NCI-H82 (cell line): ENCODE measurements around the gene WDR41.
"Not testable (repeated sequence)": the region's sequence is repeated elsewhere in the genome, so short reads cannot be mapped to it uniquely, and the experiment has no call there.

Experiments used
- DNase-seq: peaks from one replicate; lab custom pipeline; 2025; lab: John Stamatoyannopoulos, UW

The WDR41 gene, protein sequence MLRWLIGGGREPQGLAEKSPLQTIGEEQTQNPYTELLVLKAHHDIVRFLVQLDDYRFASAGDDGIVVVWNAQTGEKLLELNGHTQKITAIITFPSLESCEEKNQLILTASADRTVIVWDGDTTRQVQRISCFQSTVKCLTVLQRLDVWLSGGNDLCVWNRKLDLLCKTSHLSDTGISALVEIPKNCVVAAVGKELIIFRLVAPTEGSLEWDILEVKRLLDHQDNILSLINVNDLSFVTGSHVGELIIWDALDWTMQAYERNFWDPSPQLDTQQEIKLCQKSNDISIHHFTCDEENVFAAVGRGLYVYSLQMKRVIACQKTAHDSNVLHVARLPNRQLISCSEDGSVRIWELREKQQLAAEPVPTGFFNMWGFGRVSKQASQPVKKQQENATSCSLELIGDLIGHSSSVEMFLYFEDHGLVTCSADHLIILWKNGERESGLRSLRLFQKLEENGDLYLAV

DNA sequence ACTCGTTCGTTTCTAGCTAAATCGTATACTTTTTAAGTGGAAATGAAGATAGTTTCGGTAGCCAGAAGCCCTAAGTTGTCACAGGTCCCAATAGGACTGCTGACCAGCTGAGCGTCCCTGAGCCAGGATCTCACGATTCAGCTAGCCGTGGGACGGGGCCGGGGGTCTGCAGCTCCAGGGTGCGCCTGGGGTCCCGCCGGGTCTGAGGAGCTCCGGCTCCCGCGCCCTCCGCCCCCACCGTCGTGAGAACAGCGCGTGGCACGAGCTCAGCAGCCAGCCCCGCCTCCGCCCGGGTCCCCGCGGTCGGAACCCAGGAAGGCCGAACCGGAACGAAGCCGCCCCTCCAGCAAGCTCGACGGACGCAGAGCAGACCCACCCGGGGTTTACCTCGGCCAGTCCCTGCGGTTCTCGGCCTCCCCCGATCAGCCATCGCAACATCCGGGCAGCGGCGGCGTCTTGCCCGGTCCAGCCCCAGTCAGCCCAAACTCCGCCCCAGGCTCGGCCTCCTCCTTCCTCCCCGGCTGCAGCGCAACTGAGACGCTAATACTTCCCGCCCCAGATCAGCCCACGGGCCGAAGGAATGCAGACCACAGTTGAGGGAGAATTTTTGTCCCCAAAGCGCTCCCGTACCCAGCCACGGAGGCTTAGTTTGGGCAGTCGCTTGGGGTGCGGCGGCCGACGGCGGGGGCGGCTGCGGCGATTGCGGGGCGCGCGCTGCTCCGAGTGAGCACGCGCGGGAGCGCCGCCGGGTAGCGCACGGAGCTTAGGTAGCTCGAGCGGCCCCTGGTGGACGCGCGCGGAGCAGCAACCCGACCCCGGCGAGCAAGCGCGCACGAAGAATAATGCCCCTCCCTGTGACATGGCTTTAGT lies at the start of gene WDR41:
WDR41 (minus strand) TSS at position 534 of the 870 bp plus-strand sequence; CDS start at position 438, 96 bp downstream.
- peak; percentile 91 for DNase-seq

DNA sequence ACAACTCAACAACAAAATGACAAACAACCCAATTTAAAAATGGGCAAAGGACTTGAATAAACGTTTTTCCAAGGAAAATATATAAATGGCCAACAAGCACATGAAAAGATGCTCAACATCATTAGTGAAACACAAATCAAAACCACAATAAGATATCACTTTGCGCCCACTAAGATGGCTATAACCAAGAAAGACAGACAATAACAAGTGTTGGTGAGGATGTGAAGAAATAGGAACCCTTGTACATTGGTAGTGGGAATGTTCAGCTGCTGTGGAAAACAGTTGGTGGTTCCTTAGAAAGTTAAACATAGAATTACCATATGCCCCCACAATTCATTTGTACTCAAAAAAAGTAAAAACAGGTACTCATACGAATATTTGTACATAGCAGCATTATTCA lies 39.2 kb upstream of the WDR41 start:
- DNase-seq: no peak

DNA sequence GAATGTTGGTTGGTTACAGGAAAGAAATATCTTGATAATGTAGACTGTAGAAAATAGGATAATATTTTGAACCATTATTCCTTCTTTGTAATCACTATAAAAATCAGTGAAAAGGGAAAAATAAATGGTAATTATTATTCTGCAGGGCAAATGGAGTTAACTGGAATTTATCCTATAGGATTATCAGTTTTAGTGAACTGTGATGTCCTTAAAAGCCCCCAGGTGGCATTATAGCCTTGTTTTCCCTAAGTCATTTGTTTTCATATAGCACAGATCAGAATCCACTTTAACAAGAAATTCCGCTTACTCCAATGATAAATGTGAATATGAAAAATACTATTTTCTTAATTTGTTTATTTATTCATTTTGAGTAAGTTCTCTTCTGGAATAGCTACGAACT lies 26.2 kb upstream of the WDR41 start:
- DNase-seq: peak; percentile 68

DNA sequence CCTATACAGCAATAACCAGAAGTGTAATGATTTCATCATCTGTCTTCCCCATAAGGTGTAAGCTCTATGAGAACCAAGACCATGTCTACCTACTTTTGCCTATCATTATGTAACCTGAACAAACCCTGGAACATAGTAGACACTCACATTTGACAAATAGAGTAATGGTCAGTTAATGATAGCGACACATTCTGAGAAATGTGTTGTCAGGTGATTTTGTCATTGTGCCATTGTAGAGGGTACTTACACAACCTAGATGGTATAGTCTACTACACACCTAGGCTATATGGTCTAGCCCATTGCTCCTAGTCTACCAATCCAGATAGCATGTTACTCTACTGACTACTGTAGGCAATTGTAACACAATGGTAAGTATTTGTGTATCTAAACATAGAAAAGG lies 22.3 kb upstream of the WDR41 start:
- no peak for DNase-seq

DNA sequence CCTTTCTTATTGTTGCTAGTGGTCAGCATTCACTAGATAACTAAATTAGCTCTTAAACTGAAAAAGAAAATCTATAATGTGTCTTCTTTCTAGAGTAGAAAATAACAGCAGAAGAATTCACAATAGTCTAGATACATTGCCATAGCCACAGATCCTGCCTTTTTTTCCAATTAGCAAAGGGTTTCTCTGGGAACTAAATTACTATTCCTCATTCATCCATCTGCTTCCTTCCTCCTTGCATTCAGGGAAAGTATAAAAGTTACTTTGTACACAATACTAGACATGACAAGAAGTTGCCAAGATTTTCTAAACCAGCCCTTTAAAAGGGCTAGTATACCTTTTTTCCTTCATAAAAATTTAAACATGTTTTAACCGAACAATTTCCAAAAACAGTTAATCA lies 21.2 kb upstream of the WDR41 start:
- no peak for DNase-seq

DNA sequence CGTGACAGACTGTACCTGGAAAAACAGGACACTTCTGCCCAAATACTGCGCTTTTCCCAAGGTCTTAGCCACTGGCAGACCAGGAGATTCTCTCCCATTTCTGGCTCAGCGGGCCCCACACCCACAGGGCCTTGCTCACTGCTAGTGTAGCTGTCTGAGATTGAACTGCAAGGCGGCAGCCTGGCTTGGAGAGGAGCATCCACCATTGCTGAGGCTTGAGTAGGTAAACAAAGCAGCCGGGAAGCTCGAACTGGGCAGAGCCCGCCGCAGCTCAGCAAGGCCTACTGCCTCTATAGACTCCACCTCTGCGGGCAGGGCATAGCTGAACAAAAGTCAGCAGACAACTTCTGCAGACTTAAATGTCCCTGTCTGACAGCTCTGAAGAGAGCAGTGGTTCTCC lies 9.0 kb upstream of the WDR41 start:
- not testable (repeated sequence) for DNase-seq

DNA sequence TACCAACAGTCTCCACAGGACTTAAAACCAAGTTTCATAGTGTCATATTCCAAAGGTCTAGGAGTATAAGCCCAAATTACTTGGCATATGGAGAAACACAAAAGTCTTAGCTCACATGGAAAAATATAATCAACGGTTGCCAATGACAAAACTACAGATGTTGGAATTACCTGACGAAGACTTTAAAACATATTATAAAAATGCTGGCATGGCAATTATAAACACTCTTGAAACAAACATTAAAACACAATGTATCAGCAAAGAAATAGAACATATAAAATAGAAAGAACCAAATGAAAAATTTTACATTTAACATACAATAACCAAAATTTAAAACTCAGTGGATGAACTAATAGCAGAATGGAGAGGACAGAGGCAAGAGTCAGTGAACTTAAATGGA lies 7.9 kb upstream of the WDR41 start:
- no peak for DNase-seq

DNA sequence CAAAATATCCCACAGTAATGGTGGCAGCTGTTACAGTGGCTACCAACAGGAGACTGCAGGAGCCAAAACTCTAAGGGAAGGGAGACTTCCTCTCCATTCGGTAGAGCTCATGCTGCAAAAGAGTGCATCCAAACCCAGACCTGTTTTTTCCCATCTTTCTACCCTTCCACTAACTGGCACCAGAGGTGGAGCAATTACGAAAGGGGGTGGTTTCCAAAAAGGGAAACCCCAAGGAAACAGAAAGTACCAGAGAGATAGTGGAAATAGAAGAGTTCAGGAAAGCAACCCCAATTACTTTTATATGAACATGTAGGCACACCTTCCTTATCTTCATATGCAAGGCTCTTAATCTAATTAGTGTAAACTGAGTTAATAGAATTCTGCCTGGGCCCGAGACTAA lies 7.3 kb upstream of the WDR41 start:
- DNase-seq: no peak

DNA sequence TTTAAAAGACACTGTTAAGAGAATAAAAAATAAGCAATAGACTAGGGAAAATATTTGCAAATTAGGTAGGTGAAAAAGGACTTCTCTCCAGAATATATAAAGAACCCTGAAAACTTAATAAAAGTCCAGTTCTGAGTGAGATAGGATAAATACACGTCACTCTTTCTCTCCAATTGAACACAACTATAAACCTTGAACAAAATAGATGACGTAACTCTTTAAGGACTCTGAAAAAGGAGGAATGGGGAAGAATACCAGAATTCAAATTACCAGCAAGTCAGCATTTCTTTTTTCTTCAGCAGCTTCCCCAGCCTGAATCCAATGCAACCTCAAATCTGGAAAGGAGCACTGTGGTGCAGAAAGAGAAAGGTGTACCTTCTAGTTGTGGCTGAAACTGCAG lies 6.8 kb upstream of the WDR41 start:
- no peak for DNase-seq

DNA sequence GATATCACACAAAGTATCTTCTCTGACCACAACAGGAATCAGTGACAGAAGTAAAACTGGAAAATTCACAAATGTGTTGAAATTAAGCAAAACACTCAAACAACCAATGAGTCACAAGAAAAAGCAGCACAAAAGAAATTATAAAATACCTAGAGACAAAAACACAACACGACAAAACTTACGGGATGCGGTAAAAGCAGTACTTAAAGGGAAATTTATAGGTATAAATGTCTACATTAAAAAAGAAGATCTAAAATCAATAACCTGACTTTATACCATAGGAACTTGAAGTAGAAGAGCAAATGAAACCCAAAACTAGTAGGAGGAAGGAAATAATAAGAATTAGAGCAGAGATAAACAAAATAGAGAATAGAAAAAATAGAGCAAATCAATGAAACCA lies 2.8 kb upstream of the WDR41 start:
- no peak for DNase-seq

DNA sequence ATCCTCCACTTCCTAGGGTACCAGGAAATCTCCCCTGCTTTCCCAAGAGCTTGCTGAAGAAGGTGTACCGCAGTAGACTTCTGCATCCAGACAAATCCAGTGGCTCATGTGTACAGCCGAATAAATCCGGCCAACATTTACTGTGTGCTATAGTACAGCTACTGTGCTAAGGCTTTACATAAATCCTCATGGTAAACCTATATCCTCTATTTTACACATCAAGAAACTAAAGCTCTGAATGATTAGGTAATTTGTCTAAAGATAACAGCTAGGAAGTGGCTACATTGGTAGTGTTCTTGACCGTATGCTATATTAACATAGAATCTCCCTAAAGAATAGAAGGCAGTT lies 511 bp upstream of the WDR41 start:
- DNase-seq: no peak

DNA sequence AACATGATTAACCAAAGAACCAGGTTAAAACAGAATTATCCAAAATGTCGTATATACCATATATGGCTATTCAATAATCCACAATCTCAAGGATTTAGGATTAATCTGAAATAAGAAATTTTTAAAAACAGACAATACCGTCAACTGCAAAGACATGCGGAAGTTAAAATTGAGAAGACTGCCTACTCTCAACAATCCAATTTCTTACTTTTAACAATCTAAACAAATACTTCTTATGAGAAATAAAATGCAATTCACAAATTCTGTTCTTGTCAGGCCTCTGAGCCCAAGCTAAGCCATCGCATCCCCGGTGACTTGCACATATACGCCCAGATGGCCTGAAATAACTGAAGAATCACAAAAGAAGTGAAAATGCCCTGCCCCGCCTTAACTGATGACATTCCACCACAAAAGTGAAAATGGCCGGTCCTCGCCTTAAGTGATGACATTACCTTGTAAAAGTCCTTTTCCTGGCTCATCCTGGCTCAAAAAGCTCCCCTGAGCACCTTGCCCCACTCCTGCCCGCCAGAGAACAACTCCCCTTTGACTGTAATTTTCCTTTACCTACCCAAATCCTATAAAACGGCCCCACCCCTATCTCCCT lies 1.3 kb downstream of the WDR41 start:
- not testable (repeated sequence) for DNase-seq

DNA sequence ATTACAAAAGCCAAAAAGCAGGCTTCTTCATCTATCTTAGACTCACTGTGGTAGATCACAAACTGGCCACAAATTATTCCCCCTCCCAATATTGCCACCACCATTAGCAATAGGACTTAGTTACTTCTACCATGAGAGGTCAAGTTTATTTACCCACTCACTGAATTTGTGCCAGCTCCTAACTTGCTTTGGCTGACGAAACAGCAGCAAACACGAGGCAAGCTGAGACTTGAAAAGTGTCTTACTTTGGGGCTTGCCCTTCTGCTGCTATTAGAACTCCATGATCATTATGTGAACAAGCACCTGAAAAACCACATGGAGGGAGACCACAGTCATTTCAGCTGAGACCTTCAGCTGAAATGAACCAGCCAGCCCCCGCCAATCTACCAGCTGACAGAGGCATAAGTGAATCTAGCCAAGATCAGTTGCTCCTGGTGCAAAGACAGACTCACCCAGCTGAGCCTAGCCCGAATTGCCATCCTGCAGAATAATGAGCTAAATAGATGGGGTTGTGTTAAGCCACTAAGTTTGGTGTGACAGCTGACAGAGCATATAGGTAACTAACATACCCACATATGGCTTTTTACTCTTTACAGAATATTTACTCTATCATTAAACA lies 5.7 kb downstream of the WDR41 start:
- DNase-seq: no peak

DNA sequence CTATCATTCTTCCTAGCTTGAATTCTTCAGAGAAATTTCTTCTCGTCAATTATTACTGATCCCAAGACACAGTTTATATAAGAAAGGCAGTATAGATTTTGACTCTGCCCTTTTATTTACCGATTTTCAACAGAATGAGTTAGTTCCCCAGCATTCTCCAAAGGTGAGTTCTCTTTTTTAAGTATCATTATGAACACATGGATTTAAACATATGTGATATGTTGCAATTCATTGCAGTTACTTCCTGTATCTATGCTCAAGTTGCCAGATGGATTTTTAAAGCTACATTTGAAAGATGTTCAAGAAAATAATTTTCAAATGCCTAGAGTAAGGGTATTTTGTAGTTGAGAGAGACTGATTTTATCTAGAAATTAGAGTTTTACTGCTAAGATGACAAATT lies 8.4 kb downstream of the WDR41 start:
- DNase-seq: no peak

DNA sequence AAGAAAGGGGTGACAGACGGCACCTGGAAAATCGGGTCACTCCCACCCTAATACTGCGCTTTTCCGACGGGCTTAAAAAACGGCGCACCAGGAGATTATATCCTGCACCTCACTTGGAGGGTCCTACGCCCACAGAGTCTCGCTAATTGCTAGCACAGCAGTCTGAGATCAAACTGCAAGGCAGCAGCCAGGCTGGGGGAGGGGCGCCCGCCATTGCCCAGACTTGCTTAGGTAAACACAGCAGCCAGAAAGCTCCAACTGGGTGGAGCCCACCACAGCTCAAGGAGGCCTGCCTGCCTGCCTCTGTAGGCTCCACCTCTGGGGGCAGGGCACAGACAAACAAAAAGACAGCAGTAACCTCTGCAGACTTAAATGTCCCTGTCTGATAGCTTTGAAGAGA lies 17.1 kb downstream of the WDR41 start:
- DNase-seq: not testable (repeated sequence)

DNA sequence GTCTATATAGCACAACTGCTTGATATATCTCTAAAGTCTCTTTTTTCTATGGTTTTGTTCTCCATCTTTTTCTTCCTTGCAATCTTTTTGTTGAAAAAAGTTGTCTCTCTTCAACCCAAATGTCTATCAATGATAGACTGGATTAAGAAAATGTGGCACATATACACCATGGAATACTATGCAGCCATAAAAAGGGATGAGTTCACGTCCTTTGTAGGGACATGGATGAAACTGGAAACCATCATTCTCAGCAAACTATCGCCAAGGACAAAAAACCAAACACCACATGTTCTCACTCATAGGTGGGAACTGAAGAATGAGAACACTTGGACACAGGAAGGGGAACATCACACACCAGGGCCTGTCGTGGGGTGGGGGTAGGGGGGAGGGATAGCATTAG lies 23.2 kb downstream of the WDR41 start:
- DNase-seq: not testable (repeated sequence)

DNA sequence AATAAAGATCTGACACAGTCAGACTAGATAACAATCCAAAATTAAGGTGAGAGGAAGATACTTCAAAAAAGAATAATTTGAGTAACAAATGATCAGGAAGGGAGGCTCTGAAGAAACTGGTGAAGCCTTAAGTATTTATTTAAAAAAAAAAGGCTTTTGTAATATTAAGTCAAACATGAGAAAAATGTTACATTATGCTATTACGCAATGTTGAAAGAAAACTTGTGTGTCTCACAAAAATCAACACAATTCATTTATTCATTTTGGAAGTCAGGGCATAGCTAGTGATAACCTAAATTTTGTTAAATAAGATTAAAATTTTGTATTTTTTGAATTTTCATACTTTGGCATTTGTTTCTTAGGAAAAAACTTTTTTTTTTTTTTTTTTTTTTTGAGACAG lies 28.2 kb downstream of the WDR41 start:
- no peak for DNase-seq

DNA sequence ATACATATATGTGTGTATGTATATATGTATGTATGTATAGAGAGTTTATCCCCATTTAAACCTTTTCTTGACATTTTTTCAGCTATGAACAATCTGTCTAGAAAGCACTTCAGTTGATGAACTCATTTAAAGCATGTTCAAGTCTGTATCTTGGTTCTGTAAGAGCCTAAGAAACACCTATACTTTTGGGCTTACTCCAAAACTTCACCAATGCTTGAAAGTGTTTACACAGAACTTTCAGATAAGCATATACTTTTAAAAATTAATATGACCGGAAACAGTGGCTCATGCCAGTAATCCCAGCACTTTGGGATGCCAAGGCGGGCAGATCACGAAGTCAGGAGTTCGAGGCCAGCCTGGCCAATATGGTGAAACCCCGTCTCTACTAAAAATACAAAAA lies 30.8 kb downstream of the WDR41 start:
- no peak for DNase-seq

DNA sequence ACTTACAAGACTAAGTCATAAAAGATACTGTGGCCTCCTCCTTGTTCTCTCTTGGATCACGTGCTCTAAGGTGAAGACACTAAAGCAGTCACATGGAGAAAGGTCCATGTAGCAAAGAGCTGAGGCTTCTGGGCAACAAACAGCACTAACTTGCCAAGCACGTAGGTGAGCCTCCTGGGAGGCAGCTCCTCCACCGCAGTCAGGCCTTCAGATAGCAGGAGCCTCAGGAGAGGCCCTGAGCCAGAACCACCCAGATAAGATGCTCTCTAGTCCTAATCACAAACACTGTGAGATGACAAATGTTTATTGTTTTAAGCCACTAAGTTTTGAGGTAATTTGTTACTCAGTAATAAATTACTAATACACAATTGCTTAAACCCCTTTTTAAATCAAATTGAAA lies 38.0 kb downstream of the WDR41 start:
- no peak for DNase-seq

DNA sequence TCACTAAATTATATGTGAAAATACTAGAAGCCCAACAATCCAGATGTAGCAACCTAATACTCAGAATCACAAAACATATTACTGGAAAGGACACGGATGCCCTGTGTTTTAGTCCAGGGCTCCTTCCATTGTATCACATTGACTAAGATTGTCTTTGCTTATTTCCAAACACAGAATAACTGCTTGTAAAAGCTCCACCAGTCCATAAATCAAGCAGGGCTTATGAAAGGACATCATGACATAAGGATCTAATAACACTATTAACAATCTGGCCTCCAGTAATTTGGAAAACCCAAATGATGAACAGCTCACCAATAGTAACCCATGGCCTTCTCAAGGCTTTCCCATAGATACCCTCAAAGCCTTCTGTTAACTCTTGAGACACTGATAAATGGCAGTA lies 39.8 kb downstream of the WDR41 start:
- peak; percentile 9 for DNase-seq

DNA sequence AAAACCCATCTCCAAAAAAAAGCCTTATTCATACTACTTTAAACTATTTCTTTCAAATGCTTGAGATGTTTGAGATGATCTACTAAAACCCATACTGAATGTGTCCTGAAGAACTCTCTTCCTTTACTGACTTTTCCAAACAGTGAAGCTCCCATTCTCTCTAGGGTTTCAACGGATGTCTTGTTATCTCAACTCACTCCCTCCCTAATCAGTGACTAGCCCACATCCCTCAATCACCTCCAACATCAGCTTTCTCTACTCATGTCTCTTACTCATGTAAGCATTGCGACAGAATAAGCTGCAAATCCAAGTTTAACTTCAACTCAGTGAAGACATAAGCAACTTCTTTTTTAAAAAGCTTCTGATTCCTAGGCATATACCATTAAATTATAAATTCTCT lies 42.1 kb downstream of the WDR41 start:
- no peak for DNase-seq

DNA sequence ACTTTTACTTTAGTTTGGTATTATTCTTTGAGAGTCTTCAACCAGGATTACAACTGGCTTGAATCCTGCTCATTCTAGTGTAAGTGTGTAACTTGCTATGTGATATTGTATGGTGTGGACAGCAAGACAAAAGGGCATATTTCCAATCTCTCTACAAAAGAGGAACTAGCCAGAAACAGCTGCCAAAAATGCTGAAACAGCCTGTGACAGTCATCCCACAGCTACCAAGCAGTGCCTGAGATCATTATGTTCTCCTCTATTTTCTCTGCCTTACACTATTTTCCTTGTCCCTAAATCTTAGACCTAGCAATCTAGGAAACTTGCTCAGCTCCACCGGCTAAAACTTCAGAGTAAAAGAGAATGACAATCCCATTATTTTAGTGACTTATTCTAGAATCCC lies 42.8 kb downstream of the WDR41 start:
- DNase-seq: no peak
